A549 (cell line): ENCODE data around the gene HES1.

ENCODE experiments used
- CHD2 ChIP-seq: fragments of 150-350 bp; IDR thresholded peaks from 2 replicates; pipeline ENCODE4 v1.6.1; 2014; ENCODE audit warnings: low read length; ENCODE audit not compliant: partially characterized antibody
- EP300 ChIP-seq, 2 experiments: fragments of >200 bp; sonication (Bioruptor Twin); formaldehyde crosslinking; IDR thresholded peaks; 2 replicates in 1 of 2; 3 replicates in 1 of 2; pipeline ENCODE4 v1.6.1; 2016 to 2017
- ESRRA ChIP-seq: fragments of 150-350 bp; IDR thresholded peaks from 2 replicates; pipeline ENCODE4 v1.6.1; 2014; ENCODE audit warnings: mild to moderate bottlenecking, low read length, borderline replicate concordance
- MAZ ChIP-seq: fragments of 150-350 bp; IDR thresholded peaks from 2 replicates; pipeline ENCODE4 v1.6.1; 2014; ENCODE audit warnings: antibody characterized with exemption, low read depth, low read length, borderline replicate concordance
- MYC ChIP-seq: IDR thresholded peaks from 2 replicates; pipeline ENCODE4 v1.6.1; 2012; ENCODE audit warnings: mild to moderate bottlenecking, inconsistent platforms, low read length, improper control_type of control experiment, borderline replicate concordance
- POLR2A ChIP-seq: IDR thresholded peaks from 2 replicates; pipeline ENCODE4 v1.6.1; 2012; ENCODE audit warnings: mild to moderate bottlenecking, low read length
- RAD21 ChIP-seq, 2 experiments: fragments of >200 bp in 1 of 2; sonication (Bioruptor Twin) in 1 of 2; formaldehyde crosslinking in 1 of 2; IDR thresholded peaks in 1 of 2; conservative IDR thresholded peaks in 1 of 2; 2 replicates in 1 of 2; 3 replicates in 1 of 2; pipeline ENCODE4 v1.6.1; 2012 to 2018; ENCODE audit warnings: inconsistent platforms in 1 of 2
- RCOR1 ChIP-seq: fragments of 150-350 bp; IDR thresholded peaks from 2 replicates; pipeline ENCODE4 v1.6.1; 2014; ENCODE audit warnings: antibody characterized with exemption, low read length, low read depth
- RFX5 ChIP-seq: fragments of 450-650 bp; IDR thresholded peaks from 2 replicates; pipeline ENCODE4 v1.7.1; 2014; ENCODE audit warnings: antibody characterized with exemption, mild to moderate bottlenecking, moderate library complexity
- RNF2 ChIP-seq: fragments of 200-600 bp; sonication (generic); IDR thresholded peaks from 2 replicates; pipeline ENCODE4 v1.6.1; 2016; ENCODE audit warnings: low read depth, mild to moderate bottlenecking, antibody characterized with exemption, moderate library complexity, borderline replicate concordance
- ZFP36 ChIP-seq: fragments of 450-650 bp; IDR thresholded peaks from 2 replicates; pipeline ENCODE4 v1.6.1; 2014; ENCODE audit warnings: borderline replicate concordance; ENCODE audit not compliant: partially characterized antibody
- TF ChIP-seq, protein P1 (sequence below): fragments of >200 bp; sonication (Bioruptor Twin); formaldehyde crosslinking; IDR thresholded peaks from 3 replicates; pipeline ENCODE4 v1.5.1; 2016
- TF ChIP-seq, protein P2 (sequence below): IDR thresholded peaks from 2 replicates; pipeline ENCODE4 v1.6.1; 2012

GRCh38 chr3:194160158-194160557, 24.2 kb downstream of the HES1 start:
- TF ChIP-seq RNF2 = no peak
- TF ChIP-seq, protein P1, sequence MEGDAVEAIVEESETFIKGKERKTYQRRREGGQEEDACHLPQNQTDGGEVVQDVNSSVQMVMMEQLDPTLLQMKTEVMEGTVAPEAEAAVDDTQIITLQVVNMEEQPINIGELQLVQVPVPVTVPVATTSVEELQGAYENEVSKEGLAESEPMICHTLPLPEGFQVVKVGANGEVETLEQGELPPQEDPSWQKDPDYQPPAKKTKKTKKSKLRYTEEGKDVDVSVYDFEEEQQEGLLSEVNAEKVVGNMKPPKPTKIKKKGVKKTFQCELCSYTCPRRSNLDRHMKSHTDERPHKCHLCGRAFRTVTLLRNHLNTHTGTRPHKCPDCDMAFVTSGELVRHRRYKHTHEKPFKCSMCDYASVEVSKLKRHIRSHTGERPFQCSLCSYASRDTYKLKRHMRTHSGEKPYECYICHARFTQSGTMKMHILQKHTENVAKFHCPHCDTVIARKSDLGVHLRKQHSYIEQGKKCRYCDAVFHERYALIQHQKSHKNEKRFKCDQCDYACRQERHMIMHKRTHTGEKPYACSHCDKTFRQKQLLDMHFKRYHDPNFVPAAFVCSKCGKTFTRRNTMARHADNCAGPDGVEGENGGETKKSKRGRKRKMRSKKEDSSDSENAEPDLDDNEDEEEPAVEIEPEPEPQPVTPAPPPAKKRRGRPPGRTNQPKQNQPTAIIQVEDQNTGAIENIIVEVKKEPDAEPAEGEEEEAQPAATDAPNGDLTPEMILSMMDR = no peak
- TF ChIP-seq RFX5 = no peak
- TF ChIP-seq ESRRA = no peak
- no peak for TF ChIP-seq RAD21 (conservative IDR thresholded peaks at IDR 0.05 in 1 of 2, IDR thresholded peaks at IDR 0.05 in 1 of 2)
- no peak for TF ChIP-seq EP300 (IDR thresholded peaks at IDR 0.05)
- no peak for TF ChIP-seq POLR2A
- no peak for TF ChIP-seq MYC
- no peak for TF ChIP-seq ZFP36
- no peak for TF ChIP-seq CHD2
- TF ChIP-seq, protein P2, sequence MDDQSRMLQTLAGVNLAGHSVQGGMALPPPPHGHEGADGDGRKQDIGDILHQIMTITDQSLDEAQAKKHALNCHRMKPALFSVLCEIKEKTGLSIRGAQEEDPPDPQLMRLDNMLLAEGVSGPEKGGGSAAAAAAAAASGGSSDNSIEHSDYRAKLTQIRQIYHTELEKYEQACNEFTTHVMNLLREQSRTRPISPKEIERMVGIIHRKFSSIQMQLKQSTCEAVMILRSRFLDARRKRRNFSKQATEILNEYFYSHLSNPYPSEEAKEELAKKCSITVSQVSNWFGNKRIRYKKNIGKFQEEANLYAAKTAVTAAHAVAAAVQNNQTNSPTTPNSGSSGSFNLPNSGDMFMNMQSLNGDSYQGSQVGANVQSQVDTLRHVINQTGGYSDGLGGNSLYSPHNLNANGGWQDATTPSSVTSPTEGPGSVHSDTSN = no peak
- no peak for TF ChIP-seq MAZ
- TF ChIP-seq RCOR1 = no peak
